ENCODE results near the gene MMP15.

DNA sequence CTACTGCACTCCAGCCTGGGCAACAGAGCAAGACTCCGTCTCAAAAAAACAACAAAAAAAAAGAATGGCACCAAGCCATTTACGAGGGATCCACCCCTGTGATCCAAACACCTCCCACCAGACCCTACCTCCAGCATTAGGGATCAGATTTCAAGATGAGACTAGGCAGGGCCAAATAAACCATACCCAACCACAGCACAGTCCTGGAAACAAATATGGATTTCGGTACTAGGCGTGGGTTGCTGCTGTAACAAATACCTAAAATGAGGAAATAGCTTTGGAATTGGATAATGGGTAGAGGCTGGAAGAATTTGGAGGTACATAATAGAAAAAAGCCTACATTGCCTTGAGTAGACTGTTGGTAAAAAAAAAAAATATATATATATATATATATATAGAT is 49.1 kb downstream of the MMP15 start:
- TF ChIP-seq RCOR1 (IDR thresholded peaks at IDR 0.05; ENCODE audit: insufficient replicate concordance, low read length): no peak
- TF ChIP-seq, protein P1, sequence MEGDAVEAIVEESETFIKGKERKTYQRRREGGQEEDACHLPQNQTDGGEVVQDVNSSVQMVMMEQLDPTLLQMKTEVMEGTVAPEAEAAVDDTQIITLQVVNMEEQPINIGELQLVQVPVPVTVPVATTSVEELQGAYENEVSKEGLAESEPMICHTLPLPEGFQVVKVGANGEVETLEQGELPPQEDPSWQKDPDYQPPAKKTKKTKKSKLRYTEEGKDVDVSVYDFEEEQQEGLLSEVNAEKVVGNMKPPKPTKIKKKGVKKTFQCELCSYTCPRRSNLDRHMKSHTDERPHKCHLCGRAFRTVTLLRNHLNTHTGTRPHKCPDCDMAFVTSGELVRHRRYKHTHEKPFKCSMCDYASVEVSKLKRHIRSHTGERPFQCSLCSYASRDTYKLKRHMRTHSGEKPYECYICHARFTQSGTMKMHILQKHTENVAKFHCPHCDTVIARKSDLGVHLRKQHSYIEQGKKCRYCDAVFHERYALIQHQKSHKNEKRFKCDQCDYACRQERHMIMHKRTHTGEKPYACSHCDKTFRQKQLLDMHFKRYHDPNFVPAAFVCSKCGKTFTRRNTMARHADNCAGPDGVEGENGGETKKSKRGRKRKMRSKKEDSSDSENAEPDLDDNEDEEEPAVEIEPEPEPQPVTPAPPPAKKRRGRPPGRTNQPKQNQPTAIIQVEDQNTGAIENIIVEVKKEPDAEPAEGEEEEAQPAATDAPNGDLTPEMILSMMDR (conservative IDR thresholded peaks at IDR 0.05; ENCODE audit: low read depth, low read length): no peak
- no peak for TF ChIP-seq SMC3 (IDR thresholded peaks at IDR 0.05; ENCODE audit: low read depth, low read length)
- TF ChIP-seq CHD1 (IDR thresholded peaks at IDR 0.05; ENCODE audit: low read depth, low read length): no peak
- TF ChIP-seq POLR2A (IDR thresholded peaks at IDR 0.05; ENCODE audit: low read depth, low read length): no peak
- no peak for TF ChIP-seq FOS (IDR thresholded peaks at IDR 0.05; ENCODE audit: low read depth, low read length)
- no peak for TF ChIP-seq MAFK (IDR thresholded peaks at IDR 0.05; ENCODE audit: low read depth, low read length)
- no peak for TF ChIP-seq USF2 (IDR thresholded peaks at IDR 0.05; ENCODE audit: low read depth, low read length)
- TF ChIP-seq NFE2L2 (IDR thresholded peaks at IDR 0.05; ENCODE audit: low read depth, low read length): no peak
- TF ChIP-seq CEBPB (IDR thresholded peaks at IDR 0.05; ENCODE audit: low read depth, low read length): no peak
- TF ChIP-seq MXI1 (IDR thresholded peaks at IDR 0.05; ENCODE audit: borderline replicate concordance, low read depth, low read length): no peak
- TF ChIP-seq RAD21 (IDR thresholded peaks at IDR 0.05; ENCODE audit: low read length): no peak
- TF ChIP-seq RFX5 (IDR thresholded peaks at IDR 0.05; ENCODE audit: low read depth, low read length): no peak

All from IMR-90 (cell line).